Measurements from ENCODE around the gene GRN.
"Not testable (repeated sequence)": the region's sequence is repeated elsewhere in the genome, so short reads cannot be mapped to it uniquely, and the experiment has no call there.

GRN gene

DNA sequence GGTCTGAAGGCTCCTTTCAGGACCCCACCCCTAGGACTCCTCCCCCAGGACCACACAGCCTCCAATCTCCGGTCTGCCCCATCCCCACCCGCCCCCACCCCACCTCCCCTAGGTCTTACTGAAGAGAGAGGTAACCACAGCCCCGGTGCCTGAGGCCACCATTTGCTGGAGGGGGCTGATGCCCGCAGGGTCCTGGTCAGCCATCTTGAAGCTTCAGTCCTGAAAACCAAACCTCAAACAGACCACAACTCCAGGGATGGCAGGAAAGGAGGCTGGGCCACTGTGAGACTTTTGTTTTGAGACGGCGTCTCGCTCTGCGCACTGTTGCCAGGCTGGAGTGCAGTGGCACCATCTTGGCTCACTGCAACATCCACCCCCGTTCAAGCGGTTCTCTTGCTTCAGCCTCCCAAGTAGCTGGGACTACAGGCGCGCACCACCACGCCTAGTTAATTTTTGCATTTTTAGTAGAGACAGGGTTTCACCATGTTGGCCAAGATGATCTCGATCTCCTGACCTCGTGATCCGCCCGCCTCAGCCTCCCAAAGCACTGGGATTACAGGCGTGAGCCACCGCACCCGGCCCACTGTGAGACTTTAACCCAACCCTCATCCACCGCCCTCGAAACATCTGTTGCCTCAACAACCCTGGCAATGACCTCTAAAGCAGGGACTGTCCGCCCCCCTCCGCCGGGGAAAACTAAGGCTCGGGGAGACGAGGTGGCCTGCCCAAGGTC, 21.6 kb upstream of the GRN start:
- Histone ChIP-seq H3K4me1 (ENCODE audit: insufficient read depth, low read length) (no peaks in the 10 kb centered on the region), H3K36me3 (ENCODE audit: insufficient read depth, low read depth, low read length) (peaks cover 33% of the 10 kb centered on the region), H3K27ac (ENCODE audit: low read length) (no peak overlapping the region), H3K27me3 (ENCODE audit: insufficient read depth, low read length) (peaks cover 17% of the 10 kb centered on the region), H3K4me3 (ENCODE audit: low read length) (peak overlapping the region; percentile 89), H3K9ac (ENCODE audit: low read depth, low read length) (peak overlapping the region; percentile 85), H3K9me3 (ENCODE audit: insufficient read depth, low read depth, low read length) (no peaks in the 10 kb centered on the region)

- Histone ChIP-seq H3K27ac (ENCODE audit: low read length) (no peak overlapping the region), H3K36me3 (ENCODE audit: insufficient read depth, low read depth, low read length) (peaks cover 33% of the 10 kb centered on the region), H3K9ac (ENCODE audit: low read depth, low read length) (peak overlapping the region; percentile 85), H3K9me3 (ENCODE audit: insufficient read depth, low read depth, low read length) (no peaks in the 10 kb centered on the region), H3K4me3 (ENCODE audit: low read length) (peak overlapping the region; percentile 89), H3K4me1 (ENCODE audit: insufficient read depth, low read length) (no peaks in the 10 kb centered on the region), H3K27me3 (ENCODE audit: insufficient read depth, low read length) (peaks cover 17% of the 10 kb centered on the region)
Observed at GRCh38 chr17:44324092-44324570, 21.0 kb upstream of the GRN start.

GRCh38 chr17:44324571-44325275, 20.4 kb upstream of the GRN start, which contains the start of gene SLC25A39:
TSS of gene SLC25A39 (minus strand) at chr17:44324823. CDS start at chr17:44323562, 1,261 bp downstream.
- Histone ChIP-seq H3K36me3 (ENCODE audit: insufficient read depth, low read depth, low read length) (peaks cover 28% of the 10 kb centered on the region), H3K4me1 (ENCODE audit: insufficient read depth, low read length) (no peaks in the 10 kb centered on the region), H3K4me3 (ENCODE audit: low read length) (peak within 1 kb of the TSS; percentile 89), H3K27ac (ENCODE audit: low read length) (no peak within 1 kb of the TSS), H3K9ac (ENCODE audit: low read depth, low read length) (peak within 1 kb of the TSS; percentile 85), H3K27me3 (ENCODE audit: insufficient read depth, low read length) (peaks cover 17% of the 10 kb centered on the region), H3K9me3 (ENCODE audit: insufficient read depth, low read depth, low read length) (no peaks in the 10 kb centered on the region)

GRCh38 chr17:44326861-44327444, 18.1 kb upstream of the GRN start:
- Histone ChIP-seq H3K4me3 (ENCODE audit: low read length) (no peak overlapping the region), H3K36me3 (ENCODE audit: insufficient read depth, low read depth, low read length) (peaks cover 6% of the 10 kb centered on the region), H3K27ac (ENCODE audit: low read length) (no peak overlapping the region), H3K9ac (ENCODE audit: low read depth, low read length) (no peak overlapping the region), H3K4me1 (ENCODE audit: insufficient read depth, low read length) (no peaks in the 10 kb centered on the region), H3K9me3 (ENCODE audit: insufficient read depth, low read depth, low read length) (no peaks in the 10 kb centered on the region), H3K27me3 (ENCODE audit: insufficient read depth, low read length) (peaks cover 17% of the 10 kb centered on the region)

DNA sequence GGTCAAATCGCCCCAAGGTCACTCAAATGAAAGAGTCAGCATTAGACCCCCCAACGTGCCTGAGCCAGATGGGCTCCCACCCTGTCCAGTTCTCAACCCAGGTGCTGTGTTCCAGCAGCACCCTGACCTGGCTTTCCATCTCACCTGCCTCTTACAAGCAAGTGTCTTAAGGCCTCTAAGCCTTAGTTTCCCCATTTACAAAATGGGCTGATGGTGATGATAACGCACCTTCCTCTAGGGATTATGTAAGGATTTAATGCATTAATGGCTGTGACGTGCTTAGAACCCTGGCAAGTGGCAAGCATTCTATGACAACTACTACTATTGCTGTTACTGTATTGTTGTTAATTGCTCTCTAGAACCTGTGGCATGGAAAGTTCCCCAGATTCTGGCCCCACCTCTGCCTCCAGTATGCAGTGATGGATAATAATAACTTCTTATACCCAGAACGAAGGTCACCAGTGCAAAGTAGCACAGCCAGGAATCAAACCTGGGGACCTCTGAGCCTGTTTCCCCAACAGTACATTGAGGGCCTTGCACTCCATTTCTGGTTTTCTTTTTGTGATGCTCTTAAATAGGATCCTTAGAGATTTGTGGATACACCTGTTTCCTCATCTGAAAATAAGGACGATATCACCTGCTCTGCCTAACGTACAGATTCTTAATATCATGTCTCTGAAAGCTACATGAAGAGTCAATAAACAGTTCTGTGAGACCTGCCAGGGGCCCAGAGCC, 17.2 kb upstream of the GRN start:
- Histone ChIP-seq H3K9me3 (ENCODE audit: insufficient read depth, low read depth, low read length) (no peaks in the 10 kb centered on the region), H3K36me3 (ENCODE audit: insufficient read depth, low read depth, low read length) (no peaks in the 10 kb centered on the region), H3K27ac (ENCODE audit: low read length) (no peak overlapping the region), H3K4me1 (ENCODE audit: insufficient read depth, low read length) (no peaks in the 10 kb centered on the region), H3K9ac (ENCODE audit: low read depth, low read length) (no peak overlapping the region), H3K27me3 (ENCODE audit: insufficient read depth, low read length) (peaks cover 17% of the 10 kb centered on the region), H3K4me3 (ENCODE audit: low read length) (no peak overlapping the region)

GRCh38 chr17:44329516-44329915, 15.6 kb upstream of the GRN start:
- not testable (repeated sequence) for H3K4me1 ChIP-seq (ENCODE audit: insufficient read depth, low read length); H3K9me3 ChIP-seq (ENCODE audit: insufficient read depth, low read depth, low read length); H3K27ac ChIP-seq (ENCODE audit: low read length); H3K9ac ChIP-seq (ENCODE audit: low read depth, low read length); H3K36me3 ChIP-seq (ENCODE audit: insufficient read depth, low read depth, low read length); H3K4me3 ChIP-seq (ENCODE audit: low read length)
- H3K27me3 ChIP-seq (ENCODE audit: insufficient read depth, low read length), result peaks cover 17% of the 10 kb centered on the region

GRCh38 chr17:44330263-44330662, 14.8 kb upstream of the GRN start:
- not testable (repeated sequence) for H3K36me3 ChIP-seq (ENCODE audit: insufficient read depth, low read depth, low read length); H3K9ac ChIP-seq (ENCODE audit: low read depth, low read length); H3K9me3 ChIP-seq (ENCODE audit: insufficient read depth, low read depth, low read length); H3K27ac ChIP-seq (ENCODE audit: low read length); H3K4me1 ChIP-seq (ENCODE audit: insufficient read depth, low read length); H3K4me3 ChIP-seq (ENCODE audit: low read length)
- peaks cover 12% of the 10 kb centered on the region for H3K27me3 ChIP-seq (ENCODE audit: insufficient read depth, low read length)

- Histone ChIP-seq H3K9me3 (ENCODE audit: insufficient read depth, low read depth, low read length) (no peaks in the 10 kb centered on the region), H3K4me3 (ENCODE audit: low read length) (no peak overlapping the region), H3K27ac (ENCODE audit: low read length) (no peak overlapping the region), H3K36me3 (ENCODE audit: insufficient read depth, low read depth, low read length) (no peaks in the 10 kb centered on the region), H3K27me3 (ENCODE audit: insufficient read depth, low read length) (peaks cover 1% of the 10 kb centered on the region; the same call in 1 of the 2 replicates), H3K4me1 (ENCODE audit: insufficient read depth, low read length) (no peaks in the 10 kb centered on the region), H3K9ac (ENCODE audit: low read depth, low read length) (no peak overlapping the region)
Observed at GRCh38 chr17:44331249-44331760, 13.8 kb upstream of the GRN start.

DNA sequence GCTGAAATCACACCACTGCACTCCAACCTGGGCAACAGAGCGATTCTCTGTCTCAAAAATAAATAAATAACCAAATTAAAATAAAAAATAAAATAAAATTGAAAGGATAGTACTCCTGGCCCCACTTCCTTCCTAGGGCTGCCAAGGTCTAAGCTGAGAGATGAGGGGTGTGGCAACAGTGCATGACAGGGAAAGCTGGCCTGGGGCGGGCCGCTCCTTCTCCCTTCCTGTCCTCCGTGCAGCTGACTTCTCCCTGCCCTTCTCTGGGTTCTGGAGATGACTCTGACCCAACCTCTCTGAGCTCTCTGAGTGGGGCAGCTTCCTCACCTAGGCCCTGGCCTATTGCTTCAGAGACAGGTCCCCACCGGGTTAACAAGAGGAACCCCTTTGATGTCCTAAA, 11.7 kb upstream of the GRN start:
- no peak overlapping the region for H3K27ac ChIP-seq (ENCODE audit: low read length)
- H3K9ac ChIP-seq (ENCODE audit: low read depth, low read length), result no peak overlapping the region
- H3K36me3 ChIP-seq (ENCODE audit: insufficient read depth, low read depth, low read length), result no peaks in the 10 kb centered on the region
- no peaks in the 10 kb centered on the region for H3K9me3 ChIP-seq (ENCODE audit: insufficient read depth, low read depth, low read length)
- H3K27me3 ChIP-seq (ENCODE audit: insufficient read depth, low read length), result no peaks in the 10 kb centered on the region
- no peak overlapping the region for H3K4me3 ChIP-seq (ENCODE audit: low read length)
- H3K4me1 ChIP-seq (ENCODE audit: insufficient read depth, low read length), result no peaks in the 10 kb centered on the region

DNA sequence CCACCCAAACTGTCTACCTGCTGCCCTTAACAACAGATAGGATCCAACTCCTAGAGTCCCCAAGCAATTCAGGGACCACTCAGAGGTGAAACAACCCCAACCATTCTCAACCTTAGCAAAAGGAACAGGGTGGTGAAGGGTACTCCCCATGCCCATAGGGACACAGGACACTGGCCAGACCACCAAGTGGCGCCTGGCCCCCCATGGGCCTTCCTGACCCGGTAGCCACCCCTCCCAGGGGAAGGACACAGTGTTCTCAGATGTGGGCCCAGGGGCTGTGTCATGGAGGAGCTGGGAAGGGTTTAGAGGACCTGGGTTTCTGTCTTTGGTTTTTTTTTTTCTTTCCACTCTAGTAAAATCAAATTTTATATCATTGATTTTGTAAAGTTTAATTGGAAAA, 10.8 kb upstream of the GRN start:
- Histone ChIP-seq H3K4me3 (ENCODE audit: low read length) (no peak overlapping the region), H3K27ac (ENCODE audit: low read length) (no peak overlapping the region), H3K4me1 (ENCODE audit: insufficient read depth, low read length) (no peaks in the 10 kb centered on the region), H3K9me3 (ENCODE audit: insufficient read depth, low read depth, low read length) (no peaks in the 10 kb centered on the region), H3K36me3 (ENCODE audit: insufficient read depth, low read depth, low read length) (no peaks in the 10 kb centered on the region), H3K9ac (ENCODE audit: low read depth, low read length) (no peak overlapping the region), H3K27me3 (ENCODE audit: insufficient read depth, low read length) (no peaks in the 10 kb centered on the region)

DNA sequence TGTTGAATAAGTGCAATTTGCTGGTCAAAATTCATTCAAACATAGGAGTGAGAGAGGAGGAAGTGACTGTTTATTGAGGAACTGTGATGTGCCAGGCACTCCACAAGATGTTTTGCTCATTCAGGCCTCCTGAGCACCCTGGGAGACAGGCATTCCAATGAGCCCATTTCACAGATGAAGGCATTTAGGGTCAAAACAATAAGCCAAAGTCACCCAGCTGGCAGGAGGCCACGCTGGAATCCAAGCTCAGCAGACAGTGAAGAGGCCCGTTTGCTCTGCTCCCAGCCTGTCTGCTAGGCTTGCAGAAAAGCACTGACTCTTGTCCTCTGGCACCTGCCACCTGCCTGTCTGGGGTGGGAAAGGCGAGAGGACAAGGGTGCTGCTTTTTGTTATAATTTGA, 10.4 kb upstream of the GRN start:
- H3K4me1 ChIP-seq (ENCODE audit: insufficient read depth, low read length), result no peaks in the 10 kb centered on the region
- no peak overlapping the region for H3K9ac ChIP-seq (ENCODE audit: low read depth, low read length)
- no peaks in the 10 kb centered on the region for H3K27me3 ChIP-seq (ENCODE audit: insufficient read depth, low read length)
- no peaks in the 10 kb centered on the region for H3K36me3 ChIP-seq (ENCODE audit: insufficient read depth, low read depth, low read length)
- H3K4me3 ChIP-seq (ENCODE audit: low read length), result no peak overlapping the region
- no peak overlapping the region for H3K27ac ChIP-seq (ENCODE audit: low read length)
- no peaks in the 10 kb centered on the region for H3K9me3 ChIP-seq (ENCODE audit: insufficient read depth, low read depth, low read length)
